Activated T-cell treated with anti-CD3 and anti-CD28 coated beads, Interleukin-2, amount 50 U/mL, for 1 hour (primary cell): ENCODE data around the gene ARHGAP6.
"Not testable (repeated sequence)": the region's sequence is repeated elsewhere in the genome, so short reads cannot be mapped to it uniquely, and the experiment has no call there.

Source experiments
- DNase-seq: peaks from one replicate; pipeline ENCODE4 v3.0.0-alpha.2; 2020

Gene ARHGAP6

GRCh38 chrX:11382930-11383329 is 282.8 kb downstream of the ARHGAP6 start:
- DNase-seq, result no peak

GRCh38 chrX:11381464-11381863 is 284.3 kb downstream of the ARHGAP6 start:
- no peak for DNase-seq

- DNase-seq, result no peak
These were observed 285.4 kb downstream of the ARHGAP6 start for GRCh38 chrX:11380187-11380844.

GRCh38 chrX:11376163-11376562 is 289.6 kb downstream of the ARHGAP6 start:
- no peak for DNase-seq

GRCh38 chrX:11375614-11376119 is 290.1 kb downstream of the ARHGAP6 start:
- DNase-seq, result no peak

GRCh38 chrX:11374570-11374969 is 291.1 kb downstream of the ARHGAP6 start:
- DNase-seq, result no peak

- no peak for DNase-seq
These were observed 294.6 kb downstream of the ARHGAP6 start for GRCh38 chrX:11371106-11371505.

GRCh38 chrX:11367609-11368430 is 297.9 kb downstream of the ARHGAP6 start:
- DNase-seq, result no peak

- DNase-seq, result no peak
These were observed 298.6 kb downstream of the ARHGAP6 start for GRCh38 chrX:11366998-11367595.

GRCh38 chrX:11365426-11365825 is 300.3 kb downstream of the ARHGAP6 start:
- no peak for DNase-seq

GRCh38 chrX:11364835-11365234 is 300.9 kb downstream of the ARHGAP6 start:
- no peak for DNase-seq

- not testable (repeated sequence) for DNase-seq
These were observed 301.9 kb downstream of the ARHGAP6 start for GRCh38 chrX:11363825-11364224.

- DNase-seq, result no peak
These were observed 302.6 kb downstream of the ARHGAP6 start for GRCh38 chrX:11363069-11363594.

- DNase-seq, result not testable (repeated sequence)
These were observed 304.1 kb downstream of the ARHGAP6 start for GRCh38 chrX:11361666-11362065.

GRCh38 chrX:11355944-11356343 is 309.8 kb downstream of the ARHGAP6 start:
- DNase-seq, result not testable (repeated sequence)

GRCh38 chrX:11355259-11355909 is 310.3 kb downstream of the ARHGAP6 start:
- DNase-seq, result no peak

- no peak for DNase-seq
These were observed 313.4 kb downstream of the ARHGAP6 start for GRCh38 chrX:11352296-11352741.

- no peak for DNase-seq
These were observed 314.1 kb downstream of the ARHGAP6 start for GRCh38 chrX:11351375-11352295.

- DNase-seq, result no peak
These were observed 315.9 kb downstream of the ARHGAP6 start for GRCh38 chrX:11349661-11350337.

- no peak for DNase-seq
These were observed 316.7 kb downstream of the ARHGAP6 start for GRCh38 chrX:11349020-11349419.

GRCh38 chrX:11347300-11347699 is 318.4 kb downstream of the ARHGAP6 start:
- DNase-seq, result no peak
